Liver (tissue), 9 donors: ENCODE measurements around the gene RELA. TPM values are rescaled to one million over a fixed set of nuclear protein-coding genes. Genes with fewer than 3 reads are reported as not detected.

Experiments
- DNase-seq: peaks from one replicate; pipeline ENCODE4 v3.0.0-alpha.2; 2017; ENCODE audit warnings: low spot score
- H3K27ac ChIP-seq, 2 donors: one replicate each; pipeline ENCODE4 v1.7.0; 2013; ENCODE audit warnings: inconsistent platforms in 2 of 2, low read length in 2 of 2, control low read depth in 1 of 2, low read depth in 1 of 2, mild to moderate bottlenecking in 1 of 2
- H3K27me3 ChIP-seq, 4 donors: one replicate each; pipeline versions ENCODE4 v1.6.1 to v1.7.0; 2013; ENCODE audit warnings: low read length in 3 of 4, inconsistent platforms in 1 of 4, mild to moderate bottlenecking in 1 of 4, moderate library complexity in 1 of 4; ENCODE audit not compliant: control insufficient read depth in 4 of 4, insufficient read depth in 4 of 4
- H3K36me3 ChIP-seq, 4 donors: one replicate each; pipeline versions ENCODE4 v1.6.1 to v1.7.0; 2013; ENCODE audit warnings: low read length in 3 of 4, mild to moderate bottlenecking in 3 of 4, low read depth in 1 of 4, moderate library complexity in 1 of 4; ENCODE audit not compliant: control insufficient read depth in 4 of 4, insufficient read depth in 3 of 4
- H3K4me1 ChIP-seq, 4 donors: one replicate each; pipeline versions ENCODE4 v1.6.1 to v1.7.0; 2013; ENCODE audit warnings: low read length in 3 of 4, mild to moderate bottlenecking in 3 of 4, moderate library complexity in 1 of 4; ENCODE audit not compliant: control insufficient read depth in 4 of 4, insufficient read depth in 4 of 4
- H3K4me3 ChIP-seq, 3 donors: one replicate each; pipeline versions ENCODE4 v1.6.1 to v1.7.0; 2013; ENCODE audit warnings: low read length in 3 of 3, control low read depth in 1 of 3, low read depth in 1 of 3, mild to moderate bottlenecking in 1 of 3
- H3K9ac ChIP-seq, 2 donors: one replicate each; pipeline ENCODE4 v1.7.0; 2013; ENCODE audit warnings: low read length in 2 of 2, mild to moderate bottlenecking in 2 of 2, moderate library complexity in 2 of 2, control low read depth in 1 of 2, low read depth in 1 of 2
- H3K9me3 ChIP-seq, 4 donors: one replicate each; pipeline versions ENCODE4 v1.6.1 to v1.7.0; 2013; ENCODE audit warnings: low read length in 3 of 4; ENCODE audit not compliant: control insufficient read depth in 4 of 4
- ATF3 ChIP-seq: IDR thresholded peaks from 2 replicates; pipeline ENCODE4 v1.6.1; 2016; ENCODE audit warnings: antibody characterized with exemption
- EGR1 ChIP-seq, 2 donors: IDR thresholded peaks; 2 replicates each; pipeline ENCODE4 v1.6.1; 2016 to 2018; ENCODE audit warnings: antibody characterized with exemption in 2 of 2, low read depth in 2 of 2
- FOXA1 ChIP-seq: IDR thresholded peaks from 2 replicates; pipeline ENCODE4 v1.6.1; 2016; ENCODE audit warnings: antibody characterized with exemption
- FOXA2 ChIP-seq: IDR thresholded peaks from 2 replicates; pipeline ENCODE4 v1.6.1; 2016; ENCODE audit warnings: antibody characterized with exemption
- GABPA ChIP-seq, 2 donors: IDR thresholded peaks in 1 of 2; conservative IDR thresholded peaks in 1 of 2; 2 replicates each; pipeline ENCODE4 v1.6.1; 2016; ENCODE audit warnings: antibody characterized with exemption in 2 of 2, mild to moderate bottlenecking in 1 of 2, moderate library complexity in 1 of 2
- HNF4A ChIP-seq, 2 donors: conservative IDR thresholded peaks; 2 replicates each; pipeline ENCODE4 v1.6.1; 2016; ENCODE audit warnings: antibody characterized with exemption in 2 of 2, mild to moderate bottlenecking in 2 of 2
- HNF4G ChIP-seq: IDR thresholded peaks from 2 replicates; pipeline ENCODE4 v1.6.1; 2016; ENCODE audit warnings: antibody characterized with exemption
- JUND ChIP-seq, 2 donors: IDR thresholded peaks; 2 replicates each; pipeline ENCODE4 v1.6.1; 2016; ENCODE audit warnings: antibody characterized with exemption in 2 of 2
- NR2F2 ChIP-seq: IDR thresholded peaks from 2 replicates; pipeline ENCODE4 v1.6.1; 2016; ENCODE audit warnings: antibody characterized with exemption
- RAD21 ChIP-seq, 2 donors: IDR thresholded peaks; 2 replicates each; pipeline ENCODE4 v1.6.1; 2016; ENCODE audit warnings: antibody characterized with exemption in 2 of 2, mild to moderate bottlenecking in 2 of 2
- RXRA ChIP-seq, 2 donors: IDR thresholded peaks; 2 replicates each; pipeline ENCODE4 v1.6.1; 2017 to 2018; ENCODE audit warnings: antibody characterized with exemption in 2 of 2, mild to moderate bottlenecking in 1 of 2
- SP1 ChIP-seq: IDR thresholded peaks from 2 replicates; pipeline ENCODE4 v1.6.1; 2018; ENCODE audit warnings: antibody characterized with exemption, mild to moderate bottlenecking
- TAF1 ChIP-seq: conservative IDR thresholded peaks from 2 replicates; pipeline ENCODE4 v1.6.1; 2016; ENCODE audit warnings: antibody characterized with exemption, mild to moderate bottlenecking
- YY1 ChIP-seq: IDR thresholded peaks from 2 replicates; pipeline ENCODE4 v1.6.1; 2016; ENCODE audit warnings: antibody characterized with exemption, mild to moderate bottlenecking
- WGBS: extraction: QIAGEN DNeasy Blood & Tissue Kit; methylation state at CpG from one replicate; pipeline ENCODE4 v1.1.7; 2013; 5-methylcytosine and 5-hydroxymethylcytosine counted together
- polyA plus RNA-seq, 2 donors: library from polyadenylated mRNA; stranded (reverse) in 1 of 2; unstranded in 1 of 2; fragments of 200-250 nt in 1 of 2; fragments of >200 nt in 1 of 2; fragmentation: Nextera tagmentation in 1 of 2; extraction: Ambion mirVana in 1 of 2; gene quantifications; one replicate each; pipeline versions ENCODE4 v1.2.1 to v1.2.3, GENCODE V29; 2013 to 2015
- total RNA-seq, 2 donors: library from RNA; depleted of rRNA; stranded (reverse); fragments of >200 nt; gene quantifications; one replicate each; pipeline ENCODE4 v1.2.3, GENCODE V29; 2014
- TF ChIP-seq, protein P1 (sequence below): IDR thresholded peaks from 2 replicates; pipeline ENCODE4 v1.6.1; 2016; ENCODE audit warnings: antibody characterized with exemption, mild to moderate bottlenecking
- TF ChIP-seq, protein P2 (sequence below): IDR thresholded peaks from 2 replicates; pipeline ENCODE4 v1.6.1; 2016; ENCODE audit warnings: antibody characterized with exemption
- TF ChIP-seq, protein P3 (sequence below): fragments of 150-350 bp; IDR thresholded peaks from 2 replicates; pipeline ENCODE4 v1.5.1; 2017; ENCODE audit warnings: improper control_type of control experiment, low read depth, low read length; ENCODE audit not compliant: missing input control
- TF ChIP-seq, protein P4 (sequence below): IDR thresholded peaks from 2 replicates; pipeline ENCODE4 v1.6.1; 2016; ENCODE audit warnings: antibody characterized with exemption
- donor health status: healthy.
- donor health status: healthy.
- donor health status: healthy.
- donor health status: healthy.
- donor health status: healthy.

The RELA gene
- total and polyA plus RNA-seq, 4 donors, result 11.1 to 30.7 (median 22.0) TPM

- Histone ChIP-seq H3K9me3 (no peaks in the 10 kb centered on the region), H3K4me3 (peak overlapping the region; percentile 83 to 100 (median 98)), H3K27ac (peak overlapping the region; percentile 100), H3K27me3 (no peaks in the 10 kb centered on the region), H3K36me3 (peaks cover under 1 to 18% (median 15%) of the 10 kb centered on the region in 4 donors), H3K9ac (peak overlapping the region; percentile 97), H3K4me1 (peaks cover 0 to 30% (median 16%) of the 10 kb centered on the region in 4 donors)
- no peak for DNase-seq
- no peak for TF ChIP-seq RXRA (IDR thresholded peaks at IDR 0.05)
- TF ChIP-seq, protein P1, sequence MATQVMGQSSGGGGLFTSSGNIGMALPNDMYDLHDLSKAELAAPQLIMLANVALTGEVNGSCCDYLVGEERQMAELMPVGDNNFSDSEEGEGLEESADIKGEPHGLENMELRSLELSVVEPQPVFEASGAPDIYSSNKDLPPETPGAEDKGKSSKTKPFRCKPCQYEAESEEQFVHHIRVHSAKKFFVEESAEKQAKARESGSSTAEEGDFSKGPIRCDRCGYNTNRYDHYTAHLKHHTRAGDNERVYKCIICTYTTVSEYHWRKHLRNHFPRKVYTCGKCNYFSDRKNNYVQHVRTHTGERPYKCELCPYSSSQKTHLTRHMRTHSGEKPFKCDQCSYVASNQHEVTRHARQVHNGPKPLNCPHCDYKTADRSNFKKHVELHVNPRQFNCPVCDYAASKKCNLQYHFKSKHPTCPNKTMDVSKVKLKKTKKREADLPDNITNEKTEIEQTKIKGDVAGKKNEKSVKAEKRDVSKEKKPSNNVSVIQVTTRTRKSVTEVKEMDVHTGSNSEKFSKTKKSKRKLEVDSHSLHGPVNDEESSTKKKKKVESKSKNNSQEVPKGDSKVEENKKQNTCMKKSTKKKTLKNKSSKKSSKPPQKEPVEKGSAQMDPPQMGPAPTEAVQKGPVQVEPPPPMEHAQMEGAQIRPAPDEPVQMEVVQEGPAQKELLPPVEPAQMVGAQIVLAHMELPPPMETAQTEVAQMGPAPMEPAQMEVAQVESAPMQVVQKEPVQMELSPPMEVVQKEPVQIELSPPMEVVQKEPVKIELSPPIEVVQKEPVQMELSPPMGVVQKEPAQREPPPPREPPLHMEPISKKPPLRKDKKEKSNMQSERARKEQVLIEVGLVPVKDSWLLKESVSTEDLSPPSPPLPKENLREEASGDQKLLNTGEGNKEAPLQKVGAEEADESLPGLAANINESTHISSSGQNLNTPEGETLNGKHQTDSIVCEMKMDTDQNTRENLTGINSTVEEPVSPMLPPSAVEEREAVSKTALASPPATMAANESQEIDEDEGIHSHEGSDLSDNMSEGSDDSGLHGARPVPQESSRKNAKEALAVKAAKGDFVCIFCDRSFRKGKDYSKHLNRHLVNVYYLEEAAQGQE, result no peak
- peak; percentile 38 to 80 for TF ChIP-seq EGR1 (IDR thresholded peaks at IDR 0.05; ENCODE audit: low read depth in 2 of 2)
- TF ChIP-seq FOXA2, result no peak
- no peak for TF ChIP-seq ATF3
- TF ChIP-seq GABPA (IDR thresholded peaks at IDR 0.05 in 1 of 2, conservative IDR thresholded peaks at IDR 0.05 in 1 of 2), result no peak
- 6% methylated on average over 15 of the region's 15 CpGs for WGBS
Measured at GRCh38 chr11:65663639-65664200, 1.0 kb upstream of the RELA start.

DNA sequence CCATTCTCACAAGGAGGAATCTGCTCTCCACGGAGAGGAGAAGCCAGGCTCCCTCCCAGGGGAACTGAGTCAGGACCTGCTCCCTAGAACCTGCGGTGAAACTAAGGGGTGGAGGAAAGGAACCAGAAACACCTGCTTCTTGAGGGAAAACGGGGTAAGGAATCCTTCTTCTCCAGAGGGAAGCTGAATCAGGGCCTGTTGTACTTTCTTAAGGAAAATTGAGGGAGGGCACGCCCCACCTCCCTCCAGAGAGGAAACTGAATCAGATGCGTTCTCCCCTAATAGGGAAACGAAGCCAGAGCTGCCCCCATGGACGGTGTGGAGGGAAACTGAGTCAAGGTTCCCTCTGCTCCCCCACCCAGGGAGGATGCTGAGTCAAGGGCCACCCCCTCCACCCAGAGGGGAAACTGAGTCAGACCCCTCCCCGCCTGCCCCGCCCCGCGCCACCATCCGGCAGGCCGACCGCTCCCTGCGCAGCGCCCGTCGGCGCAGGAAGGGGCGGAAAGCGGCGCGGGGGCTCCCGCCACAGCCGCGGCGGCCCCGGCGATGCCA, 393 bp downstream of the RELA start:
- Histone ChIP-seq H3K9ac (peak overlapping the region; percentile 99 to 100), H3K27ac (peak overlapping the region; percentile 100), H3K4me3 (peak overlapping the region; percentile 83 to 100 (median 98)), H3K27me3 (no peaks in the 10 kb centered on the region), H3K4me1 (peaks cover 0 to 30% (median 16%) of the 10 kb centered on the region in 4 donors), H3K36me3 (peaks cover 9 to 32% (median 29%) of the 10 kb centered on the region in 4 donors), H3K9me3 (no peaks in the 10 kb centered on the region)
- under 1% methylated on average over 29 of the region's 29 CpGs for WGBS
- no peak for DNase-seq
- no peak for TF ChIP-seq EGR1 (IDR thresholded peaks at IDR 0.05; ENCODE audit: low read depth in 2 of 2)
- no peak for TF ChIP-seq GABPA (IDR thresholded peaks at IDR 0.05 in 1 of 2, conservative IDR thresholded peaks at IDR 0.05 in 1 of 2)
- TF ChIP-seq, protein P2, sequence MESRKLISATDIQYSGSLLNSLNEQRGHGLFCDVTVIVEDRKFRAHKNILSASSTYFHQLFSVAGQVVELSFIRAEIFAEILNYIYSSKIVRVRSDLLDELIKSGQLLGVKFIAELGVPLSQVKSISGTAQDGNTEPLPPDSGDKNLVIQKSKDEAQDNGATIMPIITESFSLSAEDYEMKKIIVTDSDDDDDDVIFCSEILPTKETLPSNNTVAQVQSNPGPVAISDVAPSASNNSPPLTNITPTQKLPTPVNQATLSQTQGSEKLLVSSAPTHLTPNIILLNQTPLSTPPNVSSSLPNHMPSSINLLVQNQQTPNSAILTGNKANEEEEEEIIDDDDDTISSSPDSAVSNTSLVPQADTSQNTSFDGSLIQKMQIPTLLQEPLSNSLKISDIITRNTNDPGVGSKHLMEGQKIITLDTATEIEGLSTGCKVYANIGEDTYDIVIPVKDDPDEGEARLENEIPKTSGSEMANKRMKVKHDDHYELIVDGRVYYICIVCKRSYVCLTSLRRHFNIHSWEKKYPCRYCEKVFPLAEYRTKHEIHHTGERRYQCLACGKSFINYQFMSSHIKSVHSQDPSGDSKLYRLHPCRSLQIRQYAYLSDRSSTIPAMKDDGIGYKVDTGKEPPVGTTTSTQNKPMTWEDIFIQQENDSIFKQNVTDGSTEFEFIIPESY, result no peak
- TF ChIP-seq NR2F2, result no peak
- no peak for TF ChIP-seq HNF4A (conservative IDR thresholded peaks at IDR 0.05)
- no peak for TF ChIP-seq SP1
- TF ChIP-seq, protein P1, result no peak
- no peak for TF ChIP-seq FOXA1
- no peak for TF ChIP-seq RAD21 (IDR thresholded peaks at IDR 0.05)
- TF ChIP-seq RXRA (IDR thresholded peaks at IDR 0.05), result no peak
- no peak for TF ChIP-seq YY1
- TF ChIP-seq, protein P3, sequence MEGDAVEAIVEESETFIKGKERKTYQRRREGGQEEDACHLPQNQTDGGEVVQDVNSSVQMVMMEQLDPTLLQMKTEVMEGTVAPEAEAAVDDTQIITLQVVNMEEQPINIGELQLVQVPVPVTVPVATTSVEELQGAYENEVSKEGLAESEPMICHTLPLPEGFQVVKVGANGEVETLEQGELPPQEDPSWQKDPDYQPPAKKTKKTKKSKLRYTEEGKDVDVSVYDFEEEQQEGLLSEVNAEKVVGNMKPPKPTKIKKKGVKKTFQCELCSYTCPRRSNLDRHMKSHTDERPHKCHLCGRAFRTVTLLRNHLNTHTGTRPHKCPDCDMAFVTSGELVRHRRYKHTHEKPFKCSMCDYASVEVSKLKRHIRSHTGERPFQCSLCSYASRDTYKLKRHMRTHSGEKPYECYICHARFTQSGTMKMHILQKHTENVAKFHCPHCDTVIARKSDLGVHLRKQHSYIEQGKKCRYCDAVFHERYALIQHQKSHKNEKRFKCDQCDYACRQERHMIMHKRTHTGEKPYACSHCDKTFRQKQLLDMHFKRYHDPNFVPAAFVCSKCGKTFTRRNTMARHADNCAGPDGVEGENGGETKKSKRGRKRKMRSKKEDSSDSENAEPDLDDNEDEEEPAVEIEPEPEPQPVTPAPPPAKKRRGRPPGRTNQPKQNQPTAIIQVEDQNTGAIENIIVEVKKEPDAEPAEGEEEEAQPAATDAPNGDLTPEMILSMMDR, result no peak
- no peak for TF ChIP-seq TAF1
- TF ChIP-seq, protein P4, sequence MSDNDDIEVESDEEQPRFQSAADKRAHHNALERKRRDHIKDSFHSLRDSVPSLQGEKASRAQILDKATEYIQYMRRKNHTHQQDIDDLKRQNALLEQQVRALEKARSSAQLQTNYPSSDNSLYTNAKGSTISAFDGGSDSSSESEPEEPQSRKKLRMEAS, result no peak
- no peak for TF ChIP-seq HNF4G
- no peak for TF ChIP-seq JUND (IDR thresholded peaks at IDR 0.05)
- no peak for TF ChIP-seq FOXA2
- no peak for TF ChIP-seq ATF3
